Retina (tissue), 1 donor: ENCODE data around the gene HLA-DQA2.
"Not testable (repeated sequence)": the region's sequence is repeated elsewhere in the genome, so short reads cannot be mapped to it uniquely, and the experiment has no call there.

ENCODE experiments used
- DNase-seq: peaks from one replicate; pipeline ENCODE4 v3.0.0-alpha.2; 2016

Gene HLA-DQA2

DNA sequence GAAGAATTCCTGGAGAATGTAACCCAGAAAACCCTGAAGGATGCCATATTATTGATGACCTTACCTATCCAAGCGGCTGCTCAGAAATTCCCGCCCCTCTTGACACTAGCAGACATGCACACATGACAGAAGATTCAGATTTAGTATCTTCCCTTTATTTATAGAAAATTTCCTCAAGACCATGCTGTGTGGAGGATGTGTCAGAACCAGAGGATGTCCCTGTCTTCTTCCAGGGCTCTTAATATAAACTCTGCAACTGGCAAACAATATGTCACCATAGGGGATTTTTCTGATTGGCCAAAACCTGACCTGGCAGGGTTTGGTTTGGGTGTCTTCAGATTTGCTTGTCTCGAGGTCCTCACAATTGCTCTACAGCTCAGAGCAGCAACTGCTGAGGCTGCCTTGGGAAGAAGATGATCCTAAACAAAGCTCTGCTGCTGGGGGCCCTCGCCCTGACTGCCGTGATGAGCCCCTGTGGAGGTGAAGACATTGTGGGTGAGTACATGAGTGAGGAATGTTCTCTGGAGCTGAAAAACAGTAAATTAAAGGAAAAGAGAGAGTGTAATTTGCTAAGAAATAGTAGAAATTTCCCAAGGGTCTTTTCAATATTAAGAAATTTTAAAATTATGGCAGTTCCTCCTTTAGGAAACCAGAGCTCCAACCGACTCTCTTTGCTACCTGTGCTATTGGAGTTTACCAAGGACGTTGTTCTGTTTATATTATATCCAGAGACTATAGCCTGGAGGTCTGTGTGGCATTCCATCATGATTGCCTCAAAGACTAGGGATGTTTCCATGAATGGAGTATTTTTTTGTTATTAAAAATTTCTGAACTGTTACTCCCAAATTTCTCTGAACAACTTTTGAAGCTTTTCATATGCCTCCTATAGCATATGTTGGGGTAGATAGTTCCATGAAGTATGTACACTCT, at the start of gene HLA-DQA2:
HLA-DQA2 (plus strand) TSS at position 361 of the 930 bp plus-strand sequence; CDS start at position 414, 53 bp downstream.
- no peak for DNase-seq

DNA sequence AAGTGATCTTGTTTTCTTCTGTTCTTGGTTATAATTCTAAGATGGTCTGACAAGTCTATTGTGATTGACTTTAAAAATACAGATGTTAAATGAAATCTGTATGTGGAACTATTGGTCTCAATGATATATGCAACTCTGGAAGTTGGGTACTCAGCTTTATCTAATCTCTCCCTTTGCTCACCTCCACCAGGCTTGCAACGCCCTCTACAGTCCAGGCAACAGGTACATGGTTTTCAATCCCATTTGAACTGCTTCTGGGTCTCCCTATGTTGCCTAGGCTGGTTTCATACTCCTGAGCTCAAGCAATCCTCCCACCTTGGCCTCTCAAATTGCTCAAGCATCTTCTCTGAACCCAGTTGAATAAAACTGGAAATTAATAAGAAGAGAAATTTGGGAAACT, 49.2 kb upstream of the HLA-DQA2 start:
- DNase-seq = no peak

- DNase-seq = no peak
These were observed 44.2 kb upstream of the HLA-DQA2 start for GRCh38 chr6:32697031-32697430.

- DNase-seq = peak; percentile 69
These were observed 40.7 kb upstream of the HLA-DQA2 start for GRCh38 chr6:32700391-32701040.

GRCh38 chr6:32703347-32703746, 37.8 kb upstream of the HLA-DQA2 start:
- DNase-seq = no peak

DNA sequence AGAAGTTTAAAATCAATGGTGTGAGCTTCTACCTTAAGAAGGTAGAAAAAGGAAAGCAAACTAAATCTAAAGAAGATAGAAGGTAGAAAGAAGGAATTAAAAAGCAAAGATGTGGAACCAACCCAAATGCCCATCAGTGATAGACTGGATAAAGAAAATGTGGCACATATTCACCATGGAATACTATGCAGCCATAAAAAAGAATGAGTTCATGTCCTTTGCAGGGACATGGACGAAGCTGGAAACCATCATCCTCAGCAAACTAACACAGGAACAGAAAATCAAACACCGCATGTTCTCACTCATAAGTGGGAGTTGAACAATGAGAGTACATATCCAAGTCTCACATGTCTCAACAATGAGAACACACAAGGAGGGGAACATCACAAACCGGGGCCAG, 36.0 kb upstream of the HLA-DQA2 start:
- DNase-seq = not testable (repeated sequence)

DNA sequence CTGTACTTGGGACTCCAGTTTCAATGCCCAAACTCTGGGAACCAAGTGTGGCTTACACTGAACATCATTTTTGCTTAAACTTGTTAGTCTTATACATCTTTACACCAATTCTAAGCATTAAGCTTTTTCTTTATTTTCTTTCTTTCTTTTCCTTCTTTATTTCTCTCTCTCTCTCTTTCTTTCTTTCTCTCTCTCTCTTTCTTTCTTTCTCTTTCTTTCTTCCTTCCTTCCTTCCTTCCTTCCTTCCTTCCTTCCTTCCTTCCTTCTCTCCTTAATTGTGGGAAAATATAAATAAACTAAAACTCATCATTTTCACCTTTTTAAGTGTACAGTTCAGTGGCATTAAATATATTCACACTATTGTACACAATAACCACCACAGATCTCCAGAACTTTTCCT, 31.6 kb upstream of the HLA-DQA2 start:
- no peak for DNase-seq

DNA sequence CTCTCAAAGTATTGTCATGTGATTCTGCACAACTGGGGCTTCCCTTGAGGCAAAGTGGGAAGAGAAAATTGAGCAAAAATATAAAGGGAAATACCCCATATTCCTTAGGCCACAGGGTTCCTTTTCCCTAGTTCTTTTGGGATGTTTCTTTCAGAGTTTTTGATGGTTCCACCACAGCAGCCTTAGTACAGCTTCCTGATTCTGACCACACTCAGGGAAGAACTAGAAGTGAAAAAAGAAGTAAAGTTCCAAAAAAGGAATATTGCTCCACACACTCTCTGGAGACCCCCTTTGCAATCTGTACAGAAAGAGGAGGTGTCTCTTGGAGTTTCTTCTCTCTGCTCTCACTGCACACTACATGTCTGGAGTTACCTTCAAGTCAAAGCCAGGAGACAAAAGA, 27.9 kb upstream of the HLA-DQA2 start:
- no peak for DNase-seq

- DNase-seq = no peak
These were observed 24.8 kb upstream of the HLA-DQA2 start for GRCh38 chr6:32716396-32716795.

DNA sequence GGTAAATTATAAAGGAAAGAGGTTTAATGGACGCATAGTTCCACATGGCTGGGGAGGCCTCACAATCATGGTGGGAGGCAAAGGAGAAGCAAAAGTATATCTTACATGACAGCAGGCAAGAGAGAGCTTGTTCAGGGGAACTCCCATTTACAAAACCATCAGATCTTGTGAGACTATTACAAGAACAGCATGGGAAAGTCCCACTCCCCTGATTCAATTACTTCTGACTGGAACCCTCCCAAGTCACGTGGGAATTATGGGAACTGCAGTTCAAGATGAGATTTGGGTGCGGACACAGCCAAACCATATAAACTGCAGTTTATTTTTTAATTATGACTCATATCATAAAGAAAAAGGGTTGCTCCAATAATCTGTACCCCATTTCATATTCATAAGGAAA, 22.3 kb upstream of the HLA-DQA2 start:
- DNase-seq = no peak

GRCh38 chr6:32738126-32738525, 3.1 kb upstream of the HLA-DQA2 start:
- no peak for DNase-seq

DNA sequence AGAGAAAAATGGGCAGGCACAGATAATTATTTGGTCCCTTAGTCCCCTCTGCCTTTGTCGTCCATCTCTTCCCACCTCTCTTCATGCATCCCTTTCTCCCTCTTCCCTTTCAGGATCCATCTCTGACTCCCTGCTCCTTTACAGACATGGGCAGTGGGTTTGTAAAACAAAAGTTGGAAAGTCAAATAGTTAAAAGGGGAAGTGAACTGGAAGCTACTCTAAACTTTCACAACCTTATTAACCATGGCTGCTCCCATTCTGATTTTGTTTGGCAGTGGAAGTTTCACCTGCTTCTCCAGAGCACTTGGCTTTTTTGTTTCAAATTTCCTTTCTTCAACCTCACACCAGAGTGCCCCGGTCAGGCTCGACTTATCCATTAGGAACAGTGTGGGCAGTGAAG, 1.2 kb downstream of the HLA-DQA2 start:
- DNase-seq = no peak

DNA sequence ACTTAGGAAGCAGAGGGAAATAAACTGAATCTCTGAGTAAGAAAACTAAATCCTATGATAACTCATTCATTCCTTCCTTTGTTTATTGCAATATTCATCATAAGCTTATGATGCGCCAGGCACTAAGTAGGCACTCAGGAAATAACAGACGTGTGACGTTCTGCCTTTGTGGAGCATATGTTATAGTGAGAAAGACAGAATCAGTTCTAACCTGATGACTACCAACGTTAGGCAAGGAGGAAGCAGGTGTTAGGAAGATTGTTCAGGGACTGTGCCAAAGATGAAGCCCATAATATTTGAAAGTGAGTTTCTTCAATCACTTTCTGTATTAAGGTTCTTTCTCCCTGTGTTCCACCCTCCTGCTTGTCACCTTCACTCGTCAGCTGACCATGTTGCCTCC, 3.6 kb downstream of the HLA-DQA2 start:
- DNase-seq = no peak

DNA sequence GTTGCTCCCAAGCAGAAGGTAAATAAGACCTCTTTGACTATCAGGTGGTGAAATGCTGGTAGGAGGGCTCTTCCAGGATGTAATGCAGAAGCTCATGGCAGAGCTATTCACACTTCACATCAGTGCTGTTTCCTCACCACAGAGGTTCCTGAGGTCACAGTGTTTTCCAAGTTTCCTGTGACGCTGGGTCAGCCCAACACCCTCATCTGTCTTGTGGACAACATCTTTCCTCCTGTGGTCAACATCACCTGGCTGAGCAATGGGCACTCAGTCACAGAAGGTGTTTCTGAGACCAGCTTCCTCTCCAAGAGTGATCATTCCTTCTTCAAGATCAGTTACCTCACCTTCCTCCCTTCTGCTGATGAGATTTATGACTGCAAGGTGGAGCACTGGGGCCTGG, 4.5 kb downstream of the HLA-DQA2 start:
- DNase-seq = not testable (repeated sequence)

GRCh38 chr6:32752580-32752979, 11.4 kb downstream of the HLA-DQA2 start:
- DNase-seq = peak; percentile 13

GRCh38 chr6:32759669-32760068, 18.5 kb downstream of the HLA-DQA2 start:
- DNase-seq = no peak

DNA sequence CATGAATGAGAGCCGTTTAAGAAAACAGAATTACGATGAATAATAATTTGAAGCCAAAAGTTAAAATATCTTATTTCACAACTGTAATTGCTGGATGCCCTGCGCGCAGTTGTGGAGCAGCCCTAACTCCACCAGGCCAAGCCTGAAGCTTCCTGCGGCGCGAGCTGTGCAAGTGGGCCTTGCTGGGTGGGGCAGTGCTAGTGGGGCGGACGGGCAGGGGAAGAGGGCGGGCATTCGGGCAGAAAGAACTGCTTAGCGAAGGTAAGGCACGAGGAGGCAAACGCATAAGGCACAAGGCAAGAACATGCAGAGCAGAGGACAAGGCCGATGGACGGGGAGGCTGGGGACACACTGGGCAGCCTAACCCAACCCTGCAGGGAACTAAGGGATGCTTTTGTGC, 19.9 kb downstream of the HLA-DQA2 start:
- no peak for DNase-seq

GRCh38 chr6:32761548-32761947, 20.4 kb downstream of the HLA-DQA2 start:
- no peak for DNase-seq

DNA sequence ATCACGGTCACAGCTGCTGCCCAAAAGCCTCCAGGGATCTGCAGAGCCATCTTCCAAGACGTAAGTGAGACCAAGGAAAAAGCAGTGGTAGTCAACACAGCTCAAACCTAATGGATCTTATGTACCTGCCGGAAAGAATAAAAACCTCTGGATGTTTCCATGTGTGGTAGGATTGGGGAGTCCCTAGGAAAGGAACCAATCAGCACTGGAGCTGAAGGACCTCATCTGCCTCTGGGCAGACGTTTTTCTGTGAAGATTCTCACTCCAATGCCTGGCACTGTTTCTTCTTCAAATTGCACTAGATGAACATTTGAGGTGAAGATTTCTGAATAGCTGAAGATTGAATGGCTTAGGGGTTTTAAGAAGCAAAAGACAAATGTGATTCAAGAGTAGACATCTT, 22.2 kb downstream of the HLA-DQA2 start, which contains the start of gene HLA-DQB2:
HLA-DQB2 (minus strand) TSS at position 112 of the 400 bp plus-strand sequence; CDS start at position 50, 62 bp downstream.
- DNase-seq = no peak

DNA sequence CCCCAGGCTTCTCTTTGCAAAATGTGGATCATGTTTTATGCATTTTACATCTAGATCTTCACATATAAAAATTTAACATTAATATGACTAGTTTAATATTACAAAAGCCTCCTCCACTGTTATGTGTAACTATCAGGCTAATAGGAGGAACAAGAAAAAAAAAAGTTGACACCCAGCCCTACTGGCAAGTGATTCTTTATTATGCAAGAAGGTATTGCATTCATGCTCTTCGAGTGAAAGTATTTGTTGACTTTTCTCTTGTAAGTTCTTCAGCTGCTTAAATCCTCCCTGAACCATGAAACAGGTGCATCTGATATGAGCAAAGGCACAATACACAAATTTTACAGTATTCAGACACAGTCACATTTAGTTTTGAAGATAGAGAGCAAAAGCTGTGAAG, 22.9 kb downstream of the HLA-DQA2 start:
- no peak for DNase-seq

DNA sequence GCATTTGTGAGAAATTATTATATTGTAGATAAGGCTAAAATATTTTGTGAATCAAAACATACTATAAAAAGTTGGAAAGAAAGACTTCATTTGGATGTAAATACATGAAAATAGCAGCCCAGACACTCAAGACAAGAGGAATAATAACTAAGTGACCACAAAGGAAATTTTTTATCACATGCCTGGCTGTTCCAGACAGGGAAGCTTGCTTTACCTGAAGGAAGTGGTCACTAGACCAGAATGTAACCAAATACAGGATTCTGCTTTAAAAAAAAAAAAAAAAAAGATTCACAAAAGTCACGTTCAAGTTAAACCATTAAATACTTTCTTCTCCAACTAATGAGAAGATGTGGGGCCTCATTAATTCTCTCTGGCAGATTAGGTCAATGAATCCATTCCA, 31.5 kb downstream of the HLA-DQA2 start:
- no peak for DNase-seq

GRCh38 chr6:32774426-32774825, 33.2 kb downstream of the HLA-DQA2 start:
- no peak for DNase-seq

DNA sequence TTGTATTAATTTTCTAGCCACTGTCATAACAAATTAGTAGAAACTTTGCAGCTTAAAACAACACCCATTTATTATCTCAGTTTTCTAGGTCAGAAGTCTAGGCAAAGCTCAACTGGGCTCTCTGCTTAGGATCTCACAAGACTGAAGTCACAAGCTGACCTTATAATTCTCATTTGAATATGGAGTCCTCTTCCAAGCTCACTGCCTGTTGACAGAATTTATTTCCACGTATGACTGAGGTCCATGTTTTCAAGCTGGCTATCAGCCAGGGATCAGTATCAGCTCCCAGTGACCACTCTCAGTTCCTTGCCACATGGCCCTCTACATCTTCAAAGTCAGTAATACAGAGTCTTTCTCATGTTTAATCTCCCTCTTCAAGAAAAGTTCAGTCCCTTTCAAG, 33.9 kb downstream of the HLA-DQA2 start:
- DNase-seq = no peak

- no peak for DNase-seq
These were observed 37.8 kb downstream of the HLA-DQA2 start for GRCh38 chr6:32779036-32779435.
